ENCODE results near the gene WFIKKN2.
A peak's percentile ranks its signal among the peaks of the same experiment; 100 is the strongest.

WFIKKN2 gene, protein sequence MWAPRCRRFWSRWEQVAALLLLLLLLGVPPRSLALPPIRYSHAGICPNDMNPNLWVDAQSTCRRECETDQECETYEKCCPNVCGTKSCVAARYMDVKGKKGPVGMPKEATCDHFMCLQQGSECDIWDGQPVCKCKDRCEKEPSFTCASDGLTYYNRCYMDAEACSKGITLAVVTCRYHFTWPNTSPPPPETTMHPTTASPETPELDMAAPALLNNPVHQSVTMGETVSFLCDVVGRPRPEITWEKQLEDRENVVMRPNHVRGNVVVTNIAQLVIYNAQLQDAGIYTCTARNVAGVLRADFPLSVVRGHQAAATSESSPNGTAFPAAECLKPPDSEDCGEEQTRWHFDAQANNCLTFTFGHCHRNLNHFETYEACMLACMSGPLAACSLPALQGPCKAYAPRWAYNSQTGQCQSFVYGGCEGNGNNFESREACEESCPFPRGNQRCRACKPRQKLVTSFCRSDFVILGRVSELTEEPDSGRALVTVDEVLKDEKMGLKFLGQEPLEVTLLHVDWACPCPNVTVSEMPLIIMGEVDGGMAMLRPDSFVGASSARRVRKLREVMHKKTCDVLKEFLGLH

DNA sequence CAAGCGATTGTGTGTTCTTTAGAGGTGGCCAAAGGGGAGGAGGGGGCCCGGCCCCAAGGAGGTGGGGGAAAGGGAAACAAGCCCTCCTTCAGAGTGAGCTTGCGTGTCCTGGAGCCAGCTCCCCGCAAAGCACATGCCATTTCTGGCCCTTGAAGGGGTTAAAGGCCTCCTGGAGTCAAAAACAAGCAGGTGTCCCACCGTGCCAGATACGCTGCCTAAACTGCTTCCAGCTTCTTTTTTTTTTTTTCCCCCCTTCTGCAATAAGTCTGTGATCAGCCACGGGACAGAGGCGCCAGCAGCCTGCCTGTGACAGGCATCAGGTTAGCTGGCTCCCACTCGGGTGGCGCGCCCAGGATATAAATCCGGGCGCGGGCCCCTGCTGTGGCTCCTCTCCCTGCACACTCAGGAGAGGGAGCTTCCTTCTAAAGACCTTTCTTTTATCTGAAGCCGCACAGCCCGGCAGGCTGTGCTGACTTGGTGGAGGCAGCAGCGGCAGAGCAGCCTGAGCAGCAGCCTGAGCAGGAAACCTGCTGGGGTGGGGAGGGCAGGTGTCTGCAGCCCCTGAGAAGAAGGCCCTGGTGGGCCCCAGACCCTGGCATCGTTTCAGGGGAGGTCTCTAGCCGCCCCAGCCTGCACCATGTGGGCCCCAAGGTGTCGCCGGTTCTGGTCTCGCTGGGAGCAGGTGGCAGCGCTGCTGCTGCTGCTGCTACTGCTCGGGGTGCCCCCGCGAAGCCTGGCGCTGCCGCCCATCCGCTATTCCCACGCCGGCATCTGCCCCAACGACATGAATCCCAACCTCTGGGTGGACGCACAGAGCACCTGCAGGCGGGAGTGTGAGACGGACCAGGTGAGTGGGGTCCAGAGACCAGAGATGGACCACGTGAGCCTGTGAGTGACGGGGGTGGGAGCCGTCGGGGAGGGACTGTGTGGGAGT lies at the start of gene WFIKKN2:
Gene WFIKKN2, plus strand, starts transcription at position 286 of the 934 bp plus-strand sequence. Its CDS starts 352 bp downstream, at position 638.
- H3K36me3 ChIP-seq (replicated peaks) = no peaks in the 10 kb centered on the region
- H3K4me1 ChIP-seq = no peaks in the 10 kb centered on the region
- no peak within 1 kb of the TSS for H3K4me3 ChIP-seq
- H3K27me3 ChIP-seq (ENCODE audit: low read depth) = no peaks in the 10 kb centered on the region
- DNase-seq (ENCODE audit: low spot score in 2 of 2) = no peak
- in situ Hi-C loops (cut with MboI; ENCODE audit: low sequenced_read_pairs) = no loop called here
- no peaks in the 10 kb centered on the region for H3K9me3 ChIP-seq

GRCh38 chr17:50785946-50786570 lies 49.3 kb upstream of the WFIKKN2 start:
- Histone ChIP-seq H3K36me3 (replicated peaks) (no peaks in the 10 kb centered on the region), H3K4me1 (no peaks in the 10 kb centered on the region), H3K27me3 (ENCODE audit: low read depth) (no peaks in the 10 kb centered on the region), H3K9me3 (no peaks in the 10 kb centered on the region), H3K4me3 (no peak overlapping the region)
- in situ Hi-C loops (cut with MboI; ENCODE audit: low sequenced_read_pairs) = loop anchor here (5.0 kb wide), 1 partner anchor 56 kb away; no protein-coding TSS in a partner anchor
- no peak for DNase-seq (ENCODE audit: low spot score in 2 of 2)

DNA sequence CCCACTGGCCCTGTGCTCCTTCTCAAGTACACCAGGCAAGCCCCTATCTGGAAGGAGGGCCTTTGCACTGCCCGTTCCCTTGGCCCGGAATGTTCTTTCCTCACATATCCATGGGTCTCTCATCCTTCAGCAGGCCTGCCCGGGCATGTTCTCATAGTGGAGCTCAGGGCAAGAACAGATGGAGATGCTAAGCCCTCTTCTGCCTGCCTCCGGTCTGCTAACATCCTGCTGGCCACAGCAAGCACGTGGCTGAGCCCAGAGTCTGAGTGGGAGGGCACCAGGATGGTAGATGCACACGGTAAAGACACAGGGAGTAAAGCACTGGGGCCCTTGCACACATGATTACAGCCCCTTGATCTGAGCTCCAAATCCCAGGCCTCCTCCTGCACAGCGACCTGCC lies 48.3 kb upstream of the WFIKKN2 start:
- H3K9me3 ChIP-seq = no peaks in the 10 kb centered on the region
- H3K27me3 ChIP-seq (ENCODE audit: low read depth) = no peaks in the 10 kb centered on the region
- no peak for DNase-seq (ENCODE audit: low spot score in 2 of 2)
- H3K4me1 ChIP-seq = no peaks in the 10 kb centered on the region
- in situ Hi-C loops (cut with MboI; ENCODE audit: low sequenced_read_pairs) = loop anchor here (5.0 kb wide), 1 partner anchor 55 kb away; no protein-coding TSS in a partner anchor
- H3K36me3 ChIP-seq (replicated peaks) = no peaks in the 10 kb centered on the region
- H3K4me3 ChIP-seq = no peak overlapping the region

DNA sequence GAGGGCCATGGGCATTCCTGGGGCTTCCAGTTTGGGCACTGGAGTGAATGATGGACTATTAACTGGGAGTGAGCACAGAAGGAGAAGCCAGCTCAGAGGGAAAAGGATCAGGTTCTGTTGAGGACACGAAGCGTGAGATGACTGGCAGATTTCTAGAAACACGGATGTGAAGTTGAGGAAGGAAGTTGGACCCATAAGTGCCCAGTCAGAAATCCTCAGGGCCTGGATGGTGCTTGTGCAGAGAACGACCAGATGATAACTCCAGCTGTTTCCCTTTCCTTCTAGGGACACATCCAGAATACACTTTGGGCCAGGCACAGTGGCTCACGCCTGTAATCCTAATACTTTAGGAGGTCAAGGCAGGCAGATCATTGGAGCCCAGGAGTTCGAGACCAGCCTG lies 44.8 kb upstream of the WFIKKN2 start:
- no peaks in the 10 kb centered on the region for H3K36me3 ChIP-seq (replicated peaks)
- in situ Hi-C loops (cut with MboI; ENCODE audit: low sequenced_read_pairs) = no loop called here
- H3K4me3 ChIP-seq = no peak overlapping the region
- no peaks in the 10 kb centered on the region for H3K27me3 ChIP-seq (ENCODE audit: low read depth)
- no peaks in the 10 kb centered on the region for H3K4me1 ChIP-seq
- no peaks in the 10 kb centered on the region for H3K9me3 ChIP-seq
- DNase-seq (ENCODE audit: low spot score in 2 of 2) = no peak

- Histone ChIP-seq H3K4me1 (peaks cover under 1% of the 10 kb centered on the region; the same call in 1 of the 2 replicates), H3K9me3 (no peaks in the 10 kb centered on the region), H3K36me3 (replicated peaks) (no peaks in the 10 kb centered on the region), H3K27me3 (ENCODE audit: low read depth) (no peaks in the 10 kb centered on the region), H3K4me3 (no peak overlapping the region)
- no peak for DNase-seq (ENCODE audit: low spot score in 2 of 2)
- in situ Hi-C loops (cut with MboI; ENCODE audit: low sequenced_read_pairs) = no loop called here
These were observed 43.3 kb upstream of the WFIKKN2 start for GRCh38 chr17:50792132-50792531.

- Histone ChIP-seq H3K4me3 (no peak overlapping the region), H3K27me3 (ENCODE audit: low read depth) (no peaks in the 10 kb centered on the region), H3K4me1 (peaks cover 4% of the 10 kb centered on the region), H3K9me3 (no peaks in the 10 kb centered on the region), H3K36me3 (replicated peaks) (no peaks in the 10 kb centered on the region)
- in situ Hi-C loops (cut with MboI; ENCODE audit: low sequenced_read_pairs) = no loop called here
- no peak for DNase-seq (ENCODE audit: low spot score in 2 of 2)
These were observed 42.4 kb upstream of the WFIKKN2 start for GRCh38 chr17:50793007-50793406.

DNA sequence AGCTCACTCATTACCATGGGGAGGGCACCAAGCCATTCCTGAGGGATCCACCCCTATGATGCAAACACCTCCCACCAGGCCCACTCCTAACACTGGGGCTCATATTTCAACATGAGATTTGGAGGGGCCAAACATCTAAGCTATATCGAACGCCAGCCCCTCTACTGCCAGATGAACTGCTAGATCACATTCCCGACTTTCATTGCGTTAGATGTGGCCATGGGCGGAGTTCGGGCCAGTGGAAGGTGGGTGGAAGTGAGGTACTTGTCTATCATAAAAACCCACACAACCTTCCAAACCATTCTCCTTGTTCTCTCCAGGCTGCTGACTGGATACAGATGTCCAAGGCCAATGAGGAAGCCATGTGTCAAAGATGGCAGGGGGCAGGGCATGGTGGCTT lies 41.0 kb upstream of the WFIKKN2 start:
- Histone ChIP-seq H3K36me3 (replicated peaks) (no peaks in the 10 kb centered on the region), H3K27me3 (ENCODE audit: low read depth) (no peaks in the 10 kb centered on the region), H3K9me3 (no peaks in the 10 kb centered on the region), H3K4me1 (peaks cover 4% of the 10 kb centered on the region), H3K4me3 (no peak overlapping the region)
- in situ Hi-C loops (cut with MboI; ENCODE audit: low sequenced_read_pairs) = no loop called here
- DNase-seq (ENCODE audit: low spot score in 2 of 2) = no peak

GRCh38 chr17:50797135-50797810 lies 38.1 kb upstream of the WFIKKN2 start:
- DNase-seq (ENCODE audit: low spot score in 2 of 2) = peak; percentile 13 to 36
- in situ Hi-C loops (cut with MboI; ENCODE audit: low sequenced_read_pairs) = no loop called here

DNA sequence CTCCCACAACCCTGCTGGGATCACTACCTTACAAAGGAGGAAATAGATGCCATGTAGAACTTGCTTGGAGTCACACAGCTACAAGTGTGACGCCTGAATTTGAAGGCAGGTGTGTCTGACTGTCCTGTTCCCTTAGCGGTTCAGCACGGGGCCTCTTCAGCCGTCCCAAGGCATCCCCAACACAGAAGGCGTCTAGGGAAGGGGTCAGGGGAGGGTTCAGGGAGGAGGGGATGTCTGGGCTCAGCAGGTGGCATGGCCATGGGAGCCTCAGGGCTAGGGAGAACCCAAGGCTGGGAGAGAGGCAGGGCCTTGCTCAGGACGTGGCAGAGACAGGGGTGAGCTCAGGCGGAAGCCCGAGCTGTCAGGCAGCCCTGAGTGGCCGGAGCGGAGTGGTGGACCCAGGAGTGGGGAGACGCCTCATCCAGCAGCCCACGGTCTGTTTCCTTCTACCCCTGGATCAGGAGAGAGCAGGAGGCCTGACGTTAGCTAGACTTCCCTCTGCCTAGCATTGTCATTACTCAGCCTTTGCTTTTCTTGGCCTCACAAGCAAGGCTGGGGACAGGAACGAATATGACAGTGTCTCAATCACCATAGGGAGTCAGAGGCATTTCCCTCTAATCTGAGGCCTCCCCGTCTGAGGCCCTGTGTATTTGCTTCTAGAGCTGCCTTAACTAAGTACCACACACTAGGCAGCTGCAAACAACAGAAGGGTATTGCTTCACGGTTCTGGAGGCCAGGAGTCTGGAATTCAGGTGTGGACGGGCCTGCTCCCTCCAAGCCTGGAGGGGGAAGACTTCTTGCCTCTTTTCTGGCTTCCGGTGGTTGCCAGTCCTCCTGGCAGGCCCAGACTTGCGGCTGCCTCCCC lies 36.7 kb upstream of the WFIKKN2 start:
- no peaks in the 10 kb centered on the region for H3K36me3 ChIP-seq (replicated peaks)
- peaks cover 4% of the 10 kb centered on the region for H3K4me1 ChIP-seq
- no peaks in the 10 kb centered on the region for H3K27me3 ChIP-seq (ENCODE audit: low read depth)
- no peak overlapping the region for H3K4me3 ChIP-seq
- in situ Hi-C loops (cut with MboI; ENCODE audit: low sequenced_read_pairs) = no loop called here
- no peaks in the 10 kb centered on the region for H3K9me3 ChIP-seq
- no peak for DNase-seq (ENCODE audit: low spot score in 2 of 2)

More at GRCh38 chr17:50797135-50797810, 38.1 kb upstream of the WFIKKN2 start:
- Histone ChIP-seq H3K27me3 (ENCODE audit: low read depth) (no peaks in the 10 kb centered on the region), H3K4me3 (no peak overlapping the region), H3K9me3 (no peaks in the 10 kb centered on the region), H3K36me3 (replicated peaks) (no peaks in the 10 kb centered on the region), H3K4me1 (peaks cover 4% of the 10 kb centered on the region)

DNA sequence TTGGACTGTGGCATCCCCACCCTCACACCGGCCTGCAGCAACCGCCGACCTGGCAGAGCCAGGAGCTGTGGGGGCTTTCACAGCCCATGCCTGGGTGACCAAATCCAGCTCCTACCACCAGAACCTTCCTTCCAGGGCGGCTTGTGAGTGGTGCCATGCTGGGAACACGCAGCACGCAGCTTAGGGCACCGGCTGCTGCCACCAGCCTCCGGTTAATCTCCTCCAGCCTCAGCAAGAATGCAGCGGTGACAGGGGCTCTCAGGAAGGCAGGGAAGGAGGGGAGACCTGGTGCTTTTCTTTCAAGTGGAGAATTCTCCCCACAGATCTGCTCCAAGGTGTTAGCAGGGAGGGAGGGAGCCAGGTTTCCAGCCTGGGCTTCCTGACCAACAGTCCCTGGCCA lies 35.8 kb upstream of the WFIKKN2 start:
- in situ Hi-C loops (cut with MboI; ENCODE audit: low sequenced_read_pairs) = no loop called here
- DNase-seq (ENCODE audit: low spot score in 2 of 2) = no peak

GRCh38 chr17:50800196-50800700 lies 35.1 kb upstream of the WFIKKN2 start:
- no peaks in the 10 kb centered on the region for H3K27me3 ChIP-seq (ENCODE audit: low read depth)
- in situ Hi-C loops (cut with MboI; ENCODE audit: low sequenced_read_pairs) = no loop called here
- H3K36me3 ChIP-seq (replicated peaks) = no peaks in the 10 kb centered on the region
- no peak for DNase-seq (ENCODE audit: low spot score in 2 of 2)
- H3K9me3 ChIP-seq = no peaks in the 10 kb centered on the region
- no peak overlapping the region for H3K4me3 ChIP-seq
- H3K4me1 ChIP-seq = peaks cover 4% of the 10 kb centered on the region

More for the DNA sequence above, 35.8 kb upstream of the WFIKKN2 start:
- Histone ChIP-seq H3K9me3 (no peaks in the 10 kb centered on the region), H3K4me1 (peaks cover 4% of the 10 kb centered on the region), H3K4me3 (no peak overlapping the region), H3K27me3 (ENCODE audit: low read depth) (no peaks in the 10 kb centered on the region), H3K36me3 (replicated peaks) (no peaks in the 10 kb centered on the region)
